Activated naive CD8-positive, alpha-beta T cell treated with anti-CD3 and anti-CD28 coated beads for 36 hours (primary cell): ENCODE results near the gene DPF3. TPM values are rescaled to one million over a fixed set of nuclear protein-coding genes. Genes with fewer than 3 reads are reported as not detected.
"Not testable (repeated sequence)": the region's sequence is repeated elsewhere in the genome, so short reads cannot be mapped to it uniquely, and the experiment has no call there.

Source experiments
- DNase-seq: peaks from one replicate; pipeline ENCODE4 v3.0.0; 2021
- H3K27ac Mint-ChIP-seq: one replicate; pipeline ENCODE4 v1.8.0; 2022; ENCODE audit warnings: mild to moderate bottlenecking, moderate library complexity, mixed read lengths
- H3K27me3 Mint-ChIP-seq: one replicate; pipeline ENCODE4 v1.8.0; 2022; ENCODE audit warnings: mild to moderate bottlenecking, mixed read lengths
- H3K36me3 Mint-ChIP-seq: one replicate; pipeline ENCODE4 v1.8.0; 2021; ENCODE audit warnings: mild to moderate bottlenecking, mixed read lengths
- H3K4me1 Mint-ChIP-seq: one replicate; pipeline ENCODE4 v1.8.0; 2021; ENCODE audit warnings: mixed read lengths
- H3K4me3 Mint-ChIP-seq: one replicate; pipeline ENCODE4 v1.8.0; 2022; ENCODE audit warnings: mild to moderate bottlenecking, moderate library complexity, mixed read lengths
- H3K9me3 Mint-ChIP-seq: one replicate; pipeline ENCODE4 v1.8.0; 2022; ENCODE audit warnings: mixed read lengths
- total RNA-seq, 2 experiments: library from RNA; stranded (reverse); gene quantifications; one replicate each; pipeline ENCODE4 v1.2.3, GENCODE V29; 2021

The DPF3 gene
- total RNA-seq, 2 experiments from 2014 or later: 1.1 to 1.3 TPM

GRCh38 chr14:72748921-72749320 is 145.0 kb downstream of the DPF3 start:
- not testable (repeated sequence) for H3K4me1 Mint-ChIP-seq, H3K27me3 Mint-ChIP-seq, H3K9me3 Mint-ChIP-seq, H3K4me3 Mint-ChIP-seq, H3K36me3 Mint-ChIP-seq, DNase-seq, H3K27ac Mint-ChIP-seq

GRCh38 chr14:72747652-72748051 is 146.2 kb downstream of the DPF3 start:
- no peak for DNase-seq
- Mint-ChIP-seq H3K36me3 (peaks cover 7% of the 10 kb centered on the region), H3K4me1 (no peaks in the 10 kb centered on the region), H3K27ac (no peak overlapping the region), H3K4me3 (no peak overlapping the region), H3K27me3 (no peaks in the 10 kb centered on the region), H3K9me3 (peaks cover 7% of the 10 kb centered on the region)

GRCh38 chr14:72745991-72746980 is 147.6 kb downstream of the DPF3 start:
- peaks cover 7% of the 10 kb centered on the region for H3K9me3 Mint-ChIP-seq
- DNase-seq: no peak
- no peaks in the 10 kb centered on the region for H3K27me3 Mint-ChIP-seq
- H3K36me3 Mint-ChIP-seq: peaks cover 7% of the 10 kb centered on the region
- no peak overlapping the region for H3K4me3 Mint-ChIP-seq
- H3K4me1 Mint-ChIP-seq: no peaks in the 10 kb centered on the region
- no peak overlapping the region for H3K27ac Mint-ChIP-seq

GRCh38 chr14:72745546-72745945 is 148.4 kb downstream of the DPF3 start:
- DNase-seq: no peak
- no peak overlapping the region for H3K4me3 Mint-ChIP-seq
- no peaks in the 10 kb centered on the region for H3K4me1 Mint-ChIP-seq
- no peaks in the 10 kb centered on the region for H3K27me3 Mint-ChIP-seq
- no peak overlapping the region for H3K27ac Mint-ChIP-seq
- H3K36me3 Mint-ChIP-seq: peaks cover 7% of the 10 kb centered on the region
- H3K9me3 Mint-ChIP-seq: peaks cover 7% of the 10 kb centered on the region

- H3K36me3 Mint-ChIP-seq: peaks cover 7% of the 10 kb centered on the region
- peaks cover 7% of the 10 kb centered on the region for H3K9me3 Mint-ChIP-seq
- no peak for DNase-seq
- H3K4me3 Mint-ChIP-seq: no peak overlapping the region
- no peaks in the 10 kb centered on the region for H3K4me1 Mint-ChIP-seq
- no peaks in the 10 kb centered on the region for H3K27me3 Mint-ChIP-seq
- H3K27ac Mint-ChIP-seq: no peak overlapping the region
These were observed 149.3 kb downstream of the DPF3 start for GRCh38 chr14:72744416-72745120.

- peaks cover 5% of the 10 kb centered on the region for H3K9me3 Mint-ChIP-seq
- H3K4me3 Mint-ChIP-seq: no peak overlapping the region
- DNase-seq: no peak
- no peaks in the 10 kb centered on the region for H3K4me1 Mint-ChIP-seq
- no peaks in the 10 kb centered on the region for H3K27me3 Mint-ChIP-seq
- peaks cover 7% of the 10 kb centered on the region for H3K36me3 Mint-ChIP-seq
- H3K27ac Mint-ChIP-seq: no peak overlapping the region
These were observed 150.3 kb downstream of the DPF3 start for GRCh38 chr14:72743626-72744025.

- DNase-seq: no peak
- Mint-ChIP-seq H3K4me3 (no peak overlapping the region), H3K27me3 (no peaks in the 10 kb centered on the region), H3K9me3 (peaks cover 2% of the 10 kb centered on the region), H3K4me1 (no peaks in the 10 kb centered on the region), H3K36me3 (peaks cover under 1% of the 10 kb centered on the region), H3K27ac (no peak overlapping the region)
These were observed 151.1 kb downstream of the DPF3 start for GRCh38 chr14:72742838-72743195.

- no peaks in the 10 kb centered on the region for H3K4me1 Mint-ChIP-seq
- H3K27me3 Mint-ChIP-seq: no peaks in the 10 kb centered on the region
- DNase-seq: no peak
- H3K27ac Mint-ChIP-seq: no peak overlapping the region
- no peaks in the 10 kb centered on the region for H3K9me3 Mint-ChIP-seq
- no peak overlapping the region for H3K4me3 Mint-ChIP-seq
- no peaks in the 10 kb centered on the region for H3K36me3 Mint-ChIP-seq
These were observed 151.6 kb downstream of the DPF3 start for GRCh38 chr14:72742118-72742837.

- no peaks in the 10 kb centered on the region for H3K27me3 Mint-ChIP-seq
- no peak overlapping the region for H3K4me3 Mint-ChIP-seq
- no peak overlapping the region for H3K27ac Mint-ChIP-seq
- DNase-seq: no peak
- H3K9me3 Mint-ChIP-seq: no peaks in the 10 kb centered on the region
- no peaks in the 10 kb centered on the region for H3K36me3 Mint-ChIP-seq
- H3K4me1 Mint-ChIP-seq: no peaks in the 10 kb centered on the region
These were observed 152.1 kb downstream of the DPF3 start for GRCh38 chr14:72741826-72742117.

GRCh38 chr14:72740966-72741825 is 152.7 kb downstream of the DPF3 start:
- no peak overlapping the region for H3K27ac Mint-ChIP-seq
- no peaks in the 10 kb centered on the region for H3K4me1 Mint-ChIP-seq
- H3K27me3 Mint-ChIP-seq: no peaks in the 10 kb centered on the region
- H3K36me3 Mint-ChIP-seq: no peaks in the 10 kb centered on the region
- no peaks in the 10 kb centered on the region for H3K9me3 Mint-ChIP-seq
- no peak for DNase-seq
- no peak overlapping the region for H3K4me3 Mint-ChIP-seq

GRCh38 chr14:72740504-72740961 is 153.4 kb downstream of the DPF3 start:
- no peaks in the 10 kb centered on the region for H3K27me3 Mint-ChIP-seq
- no peak overlapping the region for H3K4me3 Mint-ChIP-seq
- H3K4me1 Mint-ChIP-seq: no peaks in the 10 kb centered on the region
- H3K36me3 Mint-ChIP-seq: no peaks in the 10 kb centered on the region
- H3K9me3 Mint-ChIP-seq: no peaks in the 10 kb centered on the region
- no peak overlapping the region for H3K27ac Mint-ChIP-seq
- DNase-seq: no peak

- Mint-ChIP-seq H3K27me3 (no peaks in the 10 kb centered on the region), H3K4me3 (no peak overlapping the region), H3K27ac (no peak overlapping the region), H3K9me3 (no peaks in the 10 kb centered on the region), H3K36me3 (no peaks in the 10 kb centered on the region), H3K4me1 (no peaks in the 10 kb centered on the region)
- DNase-seq: no peak
These were observed 154.2 kb downstream of the DPF3 start for GRCh38 chr14:72739446-72740405.

GRCh38 chr14:72738161-72738611 is 155.7 kb downstream of the DPF3 start:
- no peaks in the 10 kb centered on the region for H3K9me3 Mint-ChIP-seq
- no peak for DNase-seq
- no peak overlapping the region for H3K27ac Mint-ChIP-seq
- H3K4me3 Mint-ChIP-seq: no peak overlapping the region
- no peaks in the 10 kb centered on the region for H3K36me3 Mint-ChIP-seq
- no peaks in the 10 kb centered on the region for H3K4me1 Mint-ChIP-seq
- H3K27me3 Mint-ChIP-seq: no peaks in the 10 kb centered on the region
